Activated CD4-positive, alpha-beta T cell treated with anti-CD3 and anti-CD28 coated beads, Interleukin-2, amount 10 ng/mL, durations not matched to agents 24 days and 14 days (primary cell): Measurements from ENCODE around the gene LEMD3. TPM values are rescaled to one million over a fixed set of nuclear protein-coding genes. Genes with fewer than 3 reads are reported as not detected.

Experiments used
- DNase-seq: peaks from one replicate; pipeline ENCODE4 v3.0.0; 2022
- H3K27ac Mint-ChIP-seq: one replicate; pipeline ENCODE4 v1.8.0; 2022; ENCODE audit warnings: mild to moderate bottlenecking, mixed read lengths
- H3K27me3 Mint-ChIP-seq: one replicate; pipeline ENCODE4 v1.8.0; 2022; ENCODE audit warnings: mixed read lengths
- H3K36me3 Mint-ChIP-seq: one replicate; pipeline ENCODE4 v1.8.0; 2022; ENCODE audit warnings: low read depth, mild to moderate bottlenecking, mixed read lengths
- H3K4me1 Mint-ChIP-seq: one replicate; pipeline ENCODE4 v1.8.0; 2021; ENCODE audit warnings: mixed read lengths
- H3K4me3 Mint-ChIP-seq: one replicate; pipeline ENCODE4 v1.8.0; 2022; ENCODE audit warnings: mild to moderate bottlenecking, moderate library complexity, mixed read lengths
- H3K9me3 Mint-ChIP-seq: one replicate; pipeline ENCODE4 v1.8.0; 2021; ENCODE audit warnings: mixed read lengths
- intact Hi-C: fragments of 100-400 bp; cut with micrococcal nuclease; formaldehyde crosslinking; loops from one replicate; pipeline ENCODE4 v1.15.1; 2023
- total RNA-seq: library from RNA; stranded (reverse); gene quantifications from 2 replicates; pipeline ENCODE4 v1.2.3, GENCODE V29; 2022

The LEMD3 gene
- total RNA-seq, result 28.9 and 30.0 TPM in 2 replicates

- intact Hi-C loops, result loop anchor here (1.0 to 5.0 kb wide), 6 partner anchors 13 to 1133 kb away; partner anchors contain the start of genes HELB and RASSF3
- Mint-ChIP-seq H3K27ac (peak within 1 kb of the TSS; percentile 99), H3K4me3 (peak within 1 kb of the TSS; percentile 91), H3K36me3 (peaks cover 27% of the 10 kb centered on the region), H3K27me3 (peaks cover 2% of the 10 kb centered on the region), H3K4me1 (peaks cover 28% of the 10 kb centered on the region), H3K9me3 (no peaks in the 10 kb centered on the region)
- DNase-seq, result peak; percentile 98
Observed at GRCh38 chr12:65169320-65170208, at the start of gene LEMD3. Gene LEMD3, plus strand, starts transcription at chr12:65169583. Its CDS starts 14 bp downstream, at chr12:65169597.

GRCh38 chr12:65121049-65121955 lies 48.1 kb upstream of the LEMD3 start, which contains the start of gene WIF1:
Gene WIF1, minus strand, starts transcription at chr12:65121305. Its CDS starts 114 bp downstream, at chr12:65121191.
- intact Hi-C loops, result loop anchor here (2.0 kb wide), 1 partner anchor 111 kb away; no protein-coding TSS in a partner anchor

GRCh38 chr12:65121956-65122469 lies 47.4 kb upstream of the LEMD3 start:
- H3K36me3 Mint-ChIP-seq, result no peaks in the 10 kb centered on the region
- H3K27ac Mint-ChIP-seq, result no peak overlapping the region
- intact Hi-C loops, result loop anchor here (2.0 kb wide), 1 partner anchor 111 kb away; no protein-coding TSS in a partner anchor
- peaks cover 45% of the 10 kb centered on the region for H3K27me3 Mint-ChIP-seq
- H3K9me3 Mint-ChIP-seq, result no peaks in the 10 kb centered on the region
- H3K4me3 Mint-ChIP-seq, result peak overlapping the region; percentile 46
- DNase-seq, result peak; percentile 51
- peaks cover 4% of the 10 kb centered on the region for H3K4me1 Mint-ChIP-seq

More at GRCh38 chr12:65121049-65121955, 48.1 kb upstream of the LEMD3 start, which contains the start of gene WIF1:
- H3K27me3 Mint-ChIP-seq, result peaks cover 50% of the 10 kb centered on the region
- H3K27ac Mint-ChIP-seq, result no peak within 1 kb of the TSS
- H3K4me3 Mint-ChIP-seq, result peak within 1 kb of the TSS; percentile 53
- no peaks in the 10 kb centered on the region for H3K9me3 Mint-ChIP-seq
- H3K36me3 Mint-ChIP-seq, result no peaks in the 10 kb centered on the region
- peak; percentile 71 for DNase-seq
- H3K4me1 Mint-ChIP-seq, result peaks cover 4% of the 10 kb centered on the region

GRCh38 chr12:65122703-65123102 lies 46.7 kb upstream of the LEMD3 start:
- H3K36me3 Mint-ChIP-seq, result no peaks in the 10 kb centered on the region
- no peak for DNase-seq
- no peak overlapping the region for H3K27ac Mint-ChIP-seq
- H3K4me1 Mint-ChIP-seq, result peaks cover 4% of the 10 kb centered on the region
- no peaks in the 10 kb centered on the region for H3K9me3 Mint-ChIP-seq
- no peak overlapping the region for H3K4me3 Mint-ChIP-seq
- H3K27me3 Mint-ChIP-seq, result peaks cover 39% of the 10 kb centered on the region
- intact Hi-C loops, result loop anchor here (1.0 kb wide), 2 partner anchors 231 to 326 kb away; no protein-coding TSS in a partner anchor

GRCh38 chr12:65123435-65124063 lies 45.8 kb upstream of the LEMD3 start:
- DNase-seq, result peak; percentile 62
- peaks cover 4% of the 10 kb centered on the region for H3K4me1 Mint-ChIP-seq

GRCh38 chr12:65125247-65125646 lies 44.1 kb upstream of the LEMD3 start:
- Mint-ChIP-seq H3K9me3 (no peaks in the 10 kb centered on the region), H3K27ac (no peak overlapping the region), H3K27me3 (peaks cover 37% of the 10 kb centered on the region), H3K4me1 (peaks cover 4% of the 10 kb centered on the region), H3K4me3 (no peak overlapping the region), H3K36me3 (no peaks in the 10 kb centered on the region)
- intact Hi-C loops, result no loop called here
- no peak for DNase-seq

More at GRCh38 chr12:65123435-65124063, 45.8 kb upstream of the LEMD3 start:
- Mint-ChIP-seq H3K36me3 (no peaks in the 10 kb centered on the region), H3K9me3 (no peaks in the 10 kb centered on the region), H3K27me3 (peaks cover 37% of the 10 kb centered on the region), H3K4me3 (no peak overlapping the region), H3K27ac (no peak overlapping the region)
- intact Hi-C loops, result loop anchor here (1.0 kb wide), 2 partner anchors 232 to 327 kb away; no protein-coding TSS in a partner anchor

GRCh38 chr12:65125975-65126374 lies 43.4 kb upstream of the LEMD3 start:
- H3K27me3 Mint-ChIP-seq, result peaks cover 31% of the 10 kb centered on the region
- peak; percentile 47 for DNase-seq
- no peak overlapping the region for H3K27ac Mint-ChIP-seq
- peaks cover 4% of the 10 kb centered on the region for H3K4me1 Mint-ChIP-seq
- no peak overlapping the region for H3K4me3 Mint-ChIP-seq
- H3K9me3 Mint-ChIP-seq, result no peaks in the 10 kb centered on the region
- H3K36me3 Mint-ChIP-seq, result no peaks in the 10 kb centered on the region
- intact Hi-C loops, result no loop called here

- intact Hi-C loops, result no loop called here
Observed at GRCh38 chr12:65126482-65126881, 42.9 kb upstream of the LEMD3 start.

GRCh38 chr12:65133879-65134278 lies 35.5 kb upstream of the LEMD3 start:
- H3K27me3 Mint-ChIP-seq, result peaks cover 32% of the 10 kb centered on the region
- H3K4me3 Mint-ChIP-seq, result no peak overlapping the region
- no peaks in the 10 kb centered on the region for H3K4me1 Mint-ChIP-seq
- H3K36me3 Mint-ChIP-seq, result no peaks in the 10 kb centered on the region
- DNase-seq, result no peak
- intact Hi-C loops, result no loop called here
- H3K9me3 Mint-ChIP-seq, result peaks cover 13% of the 10 kb centered on the region
- H3K27ac Mint-ChIP-seq, result peak overlapping the region; percentile 29

More at GRCh38 chr12:65126482-65126881, 42.9 kb upstream of the LEMD3 start:
- Mint-ChIP-seq H3K27ac (no peak overlapping the region), H3K9me3 (no peaks in the 10 kb centered on the region), H3K36me3 (no peaks in the 10 kb centered on the region), H3K27me3 (peaks cover 30% of the 10 kb centered on the region), H3K4me1 (peaks cover 4% of the 10 kb centered on the region), H3K4me3 (no peak overlapping the region)
- peak; percentile 44 for DNase-seq

GRCh38 chr12:65139389-65139788 lies 30.0 kb upstream of the LEMD3 start:
- Mint-ChIP-seq H3K4me3 (no peak overlapping the region), H3K9me3 (peaks cover 12% of the 10 kb centered on the region), H3K36me3 (no peaks in the 10 kb centered on the region), H3K27ac (no peak overlapping the region), H3K27me3 (peaks cover 36% of the 10 kb centered on the region), H3K4me1 (no peaks in the 10 kb centered on the region)
- DNase-seq, result no peak
- intact Hi-C loops, result no loop called here

GRCh38 chr12:65140738-65141137 lies 28.6 kb upstream of the LEMD3 start:
- peaks cover 48% of the 10 kb centered on the region for H3K27me3 Mint-ChIP-seq
- no peaks in the 10 kb centered on the region for H3K36me3 Mint-ChIP-seq

GRCh38 chr12:65147312-65147905 lies 22.0 kb upstream of the LEMD3 start:
- intact Hi-C loops, result no loop called here
- Mint-ChIP-seq H3K36me3 (no peaks in the 10 kb centered on the region), H3K27ac (no peak overlapping the region), H3K4me1 (no peaks in the 10 kb centered on the region), H3K27me3 (peaks cover 47% of the 10 kb centered on the region), H3K9me3 (peaks cover 8% of the 10 kb centered on the region), H3K4me3 (no peak overlapping the region)
- DNase-seq, result no peak

More at GRCh38 chr12:65140738-65141137, 28.6 kb upstream of the LEMD3 start:
- Mint-ChIP-seq H3K27ac (no peak overlapping the region), H3K4me3 (no peak overlapping the region), H3K4me1 (no peaks in the 10 kb centered on the region), H3K9me3 (peaks cover 12% of the 10 kb centered on the region)
- DNase-seq, result no peak
- intact Hi-C loops, result no loop called here
